HG02885 (cell line): ENCODE results near the gene PEX1.
"Not testable (repeated sequence)": the region's sequence is repeated elsewhere in the genome, so short reads cannot be mapped to it uniquely, and the experiment has no call there.

Experiments
- ATAC-seq: cut with Tn5 transposase; IDR thresholded peaks from one replicate; pipeline ENCODE4 v1.9.1; 2021; ENCODE audit warnings: mild to moderate bottlenecking; ENCODE audit not compliant: unreplicated experiment, poor library complexity

PEX1 gene

GRCh38 chr7:92508946-92509345, 19.4 kb downstream of the PEX1 start:
- no peak for ATAC-seq

- ATAC-seq, result no peak
These were observed 22.0 kb downstream of the PEX1 start for GRCh38 chr7:92506363-92506762.

GRCh38 chr7:92504563-92504962, 23.8 kb downstream of the PEX1 start:
- no peak for ATAC-seq

- ATAC-seq, result no peak
These were observed 24.6 kb downstream of the PEX1 start for GRCh38 chr7:92503767-92504166.

- no peak for ATAC-seq
These were observed 29.8 kb downstream of the PEX1 start for GRCh38 chr7:92498557-92498956.

GRCh38 chr7:92496876-92497275, 31.4 kb downstream of the PEX1 start:
- no peak for ATAC-seq

GRCh38 chr7:92489634-92490033, 38.7 kb downstream of the PEX1 start:
- ATAC-seq, result no peak

- no peak for ATAC-seq
These were observed 40.5 kb downstream of the PEX1 start for GRCh38 chr7:92487804-92488203.

GRCh38 chr7:92485974-92486373, 42.3 kb downstream of the PEX1 start:
- no peak for ATAC-seq

GRCh38 chr7:92485267-92485892, 42.9 kb downstream of the PEX1 start:
- no peak for ATAC-seq

GRCh38 chr7:92484226-92484625, 44.1 kb downstream of the PEX1 start:
- not testable (repeated sequence) for ATAC-seq

- not testable (repeated sequence) for ATAC-seq
These were observed 44.7 kb downstream of the PEX1 start for GRCh38 chr7:92483624-92484023.

- not testable (repeated sequence) for ATAC-seq
These were observed 49.2 kb downstream of the PEX1 start for GRCh38 chr7:92479146-92479545.

- ATAC-seq, result no peak
These were observed 49.6 kb downstream of the PEX1 start for GRCh38 chr7:92478711-92479110.

- ATAC-seq, result no peak
These were observed 50.2 kb downstream of the PEX1 start for GRCh38 chr7:92478095-92478494.

GRCh38 chr7:92477681-92478080, 50.6 kb downstream of the PEX1 start, which contains the start of gene ERVW-1:
ERVW-1 (minus strand) TSS chr7:92477946; CDS start chr7:92470381, 7,565 bp downstream.
- not testable (repeated sequence) for ATAC-seq

- ATAC-seq, result not testable (repeated sequence)
These were observed 52.3 kb downstream of the PEX1 start for GRCh38 chr7:92475851-92476590.

- ATAC-seq, result not testable (repeated sequence)
These were observed 53.0 kb downstream of the PEX1 start for GRCh38 chr7:92475261-92475770.

GRCh38 chr7:92473989-92474388, 54.3 kb downstream of the PEX1 start:
- not testable (repeated sequence) for ATAC-seq

- not testable (repeated sequence) for ATAC-seq
These were observed 59.7 kb downstream of the PEX1 start for GRCh38 chr7:92468589-92468988.

GRCh38 chr7:92466682-92467081, 61.6 kb downstream of the PEX1 start:
- no peak for ATAC-seq

GRCh38 chr7:92464515-92464914, 63.8 kb downstream of the PEX1 start:
- no peak for ATAC-seq
